ENCODE results near the gene STXBP5L.

GRCh38 chr3:121252676-121253075, 344.7 kb downstream of the STXBP5L start:
- no peak for TF ChIP-seq CTCF (IDR thresholded peaks at IDR 0.05; ENCODE audit: insufficient read depth, low read depth, low read length)
- TF ChIP-seq EZH2 (IDR thresholded peaks at IDR 0.05; ENCODE audit: insufficient read depth, low read length): no peak

All from astrocyte (in vitro differentiated cells and primary cell).